Right lobe of liver (tissue), 4 donors: ENCODE data around the gene TOR2A.

Source experiments
- CTCF ChIP-seq, 4 donors: fragments of 200-600 bp in 3 of 4; fragments of 450-650 bp in 1 of 4; IDR thresholded peaks; one replicate each; pipeline versions ENCODE4 v1.5.1 to v1.8.0; 2016 to 2022; ENCODE audit warnings: antibody characterized with exemption in 4 of 4, mild to moderate bottlenecking in 2 of 4
- POLR2A ChIP-seq: fragments of 450-650 bp; IDR thresholded peaks from one replicate; pipeline ENCODE4 v1.6.1; 2017; ENCODE audit warnings: antibody characterized with exemption, mild to moderate bottlenecking
- donor health status: DM: no; HTN: no; CAD: no.
- donor health status: DM: no; HTN: no; CAD: no.
- donor health status: DM: no; HTN: yes; CAD: no.

GRCh38 chr9:127703289-127703946 is 31.7 kb downstream of the TOR2A start:
- TF ChIP-seq POLR2A, result no peak
- no peak for TF ChIP-seq CTCF (IDR thresholded peaks at IDR 0.05)
